ENCODE measurements around the gene ESF1. TPM values are rescaled to one million over a fixed set of nuclear protein-coding genes. Genes with fewer than 3 reads are reported as not detected.
"Not testable (repeated sequence)": the region's sequence is repeated elsewhere in the genome, so short reads cannot be mapped to it uniquely, and the experiment has no call there.

The ESF1 gene
- total RNA-seq, 1 donor from 2014 or later = 16.1 TPM

GRCh38 chr20:13772529-13772928 is 12.2 kb downstream of the ESF1 start:
- TF ChIP-seq CTCF (IDR thresholded peaks at IDR 0.05; ENCODE audit: partially characterized antibody, unreplicated experiment) = no peak
- no peak overlapping the region for H3K4me3 Mint-ChIP-seq (ENCODE audit: unreplicated experiment)
- no peaks in the 10 kb centered on the region for H3K27me3 Mint-ChIP-seq (ENCODE audit: unreplicated experiment)
- DNase-seq = no peak
- no peak overlapping the region for H3K27ac Mint-ChIP-seq (ENCODE audit: unreplicated experiment)
- H3K4me1 Mint-ChIP-seq (ENCODE audit: low read depth, unreplicated experiment) = no peaks in the 10 kb centered on the region
- H3K36me3 Mint-ChIP-seq (ENCODE audit: unreplicated experiment) = no peaks in the 10 kb centered on the region
- H3K9me3 Mint-ChIP-seq (ENCODE audit: unreplicated experiment) = no peaks in the 10 kb centered on the region

GRCh38 chr20:13771853-13772453 is 12.8 kb downstream of the ESF1 start:
- H3K27me3 Mint-ChIP-seq (ENCODE audit: unreplicated experiment) = no peaks in the 10 kb centered on the region
- H3K27ac Mint-ChIP-seq (ENCODE audit: unreplicated experiment) = no peak overlapping the region
- DNase-seq = no peak
- peaks cover 2% of the 10 kb centered on the region for H3K36me3 Mint-ChIP-seq (ENCODE audit: unreplicated experiment)
- peak; percentile 77 for TF ChIP-seq CTCF (IDR thresholded peaks at IDR 0.05; ENCODE audit: partially characterized antibody, unreplicated experiment)
- no peak overlapping the region for H3K4me3 Mint-ChIP-seq (ENCODE audit: unreplicated experiment)
- H3K9me3 Mint-ChIP-seq (ENCODE audit: unreplicated experiment) = no peaks in the 10 kb centered on the region
- no peaks in the 10 kb centered on the region for H3K4me1 Mint-ChIP-seq (ENCODE audit: low read depth, unreplicated experiment)

GRCh38 chr20:13770141-13770540 is 14.6 kb downstream of the ESF1 start:
- Mint-ChIP-seq H3K27ac (ENCODE audit: unreplicated experiment) (no peak overlapping the region), H3K4me3 (ENCODE audit: unreplicated experiment) (no peak overlapping the region), H3K4me1 (ENCODE audit: low read depth, unreplicated experiment) (no peaks in the 10 kb centered on the region), H3K36me3 (ENCODE audit: unreplicated experiment) (peaks cover 21% of the 10 kb centered on the region), H3K9me3 (ENCODE audit: unreplicated experiment) (no peaks in the 10 kb centered on the region), H3K27me3 (ENCODE audit: unreplicated experiment) (no peaks in the 10 kb centered on the region)
- no peak for DNase-seq
- TF ChIP-seq CTCF (IDR thresholded peaks at IDR 0.05; ENCODE audit: partially characterized antibody, unreplicated experiment) = no peak

GRCh38 chr20:13765868-13766416 is 18.8 kb downstream of the ESF1 start:
- H3K4me3 Mint-ChIP-seq (ENCODE audit: unreplicated experiment) = no peak overlapping the region
- peaks cover 21% of the 10 kb centered on the region for H3K36me3 Mint-ChIP-seq (ENCODE audit: unreplicated experiment)
- DNase-seq = no peak
- no peak overlapping the region for H3K27ac Mint-ChIP-seq (ENCODE audit: unreplicated experiment)
- H3K4me1 Mint-ChIP-seq (ENCODE audit: low read depth, unreplicated experiment) = no peaks in the 10 kb centered on the region
- no peak for TF ChIP-seq CTCF (IDR thresholded peaks at IDR 0.05; ENCODE audit: partially characterized antibody, unreplicated experiment)
- no peaks in the 10 kb centered on the region for H3K9me3 Mint-ChIP-seq (ENCODE audit: unreplicated experiment)
- no peaks in the 10 kb centered on the region for H3K27me3 Mint-ChIP-seq (ENCODE audit: unreplicated experiment)

- H3K36me3 Mint-ChIP-seq (ENCODE audit: unreplicated experiment) = peaks cover 21% of the 10 kb centered on the region
- TF ChIP-seq CTCF (IDR thresholded peaks at IDR 0.05; ENCODE audit: partially characterized antibody, unreplicated experiment) = no peak
Measured at GRCh38 chr20:13765299-13765698, 19.4 kb downstream of the ESF1 start.

GRCh38 chr20:13760451-13760946 is 24.2 kb downstream of the ESF1 start:
- not testable (repeated sequence) for H3K27ac Mint-ChIP-seq (ENCODE audit: unreplicated experiment); H3K4me1 Mint-ChIP-seq (ENCODE audit: low read depth, unreplicated experiment); H3K27me3 Mint-ChIP-seq (ENCODE audit: unreplicated experiment); H3K9me3 Mint-ChIP-seq (ENCODE audit: unreplicated experiment); H3K4me3 Mint-ChIP-seq (ENCODE audit: unreplicated experiment)
- peaks cover 16% of the 10 kb centered on the region for H3K36me3 Mint-ChIP-seq (ENCODE audit: unreplicated experiment)
- peak; percentile 48 for DNase-seq

More at GRCh38 chr20:13765299-13765698, 19.4 kb downstream of the ESF1 start:
- Mint-ChIP-seq H3K4me1 (ENCODE audit: low read depth, unreplicated experiment) (no peaks in the 10 kb centered on the region), H3K9me3 (ENCODE audit: unreplicated experiment) (no peaks in the 10 kb centered on the region), H3K27me3 (ENCODE audit: unreplicated experiment) (no peaks in the 10 kb centered on the region), H3K4me3 (ENCODE audit: unreplicated experiment) (no peak overlapping the region), H3K27ac (ENCODE audit: unreplicated experiment) (no peak overlapping the region)
- DNase-seq = no peak
